ENCODE data around the gene GNAO1. TPM values are rescaled to one million over a fixed set of nuclear protein-coding genes. Genes with fewer than 3 reads are reported as not detected.

GNAO1 gene
- polyA plus RNA-seq, 1 of the 3 experiments (the other 2 are of a cell fraction), result 0.30 TPM

- H3F3A ChIP-seq (replicated peaks; ENCODE audit: insufficient read depth), result no peaks in the 10 kb centered on the region
- no peaks in the 10 kb centered on the region for H3K79me2 ChIP-seq (ENCODE audit: insufficient read depth)
- H3K9ac ChIP-seq, result no peak overlapping the region
- H3K4me1 ChIP-seq (ENCODE audit: control insufficient read depth in 1 of 2, insufficient read depth in 2 of 2, low read depth in 1 of 2, low read length in 1 of 2), result peaks cover 0 to 22% of the 10 kb centered on the region in 2 experiments; a peak in 2 of 4 replicates
- no peak overlapping the region for H2AFZ ChIP-seq (ENCODE audit: low read depth)
- H3K4me2 ChIP-seq, result no peak overlapping the region
- ChIA-PET POLR2A (no interaction called here), CTCF (interaction anchor here (0.6 kb wide), 1 partner anchor 409 kb away, joined by 3 read pairs; no protein-coding TSS in a partner anchor)
- DNase-seq, result no peak
- no peak for TF ChIP-seq TEAD4 (IDR thresholded peaks at IDR 0.05; ENCODE audit: borderline replicate concordance, insufficient read depth)
- TF ChIP-seq MXI1 (IDR thresholded peaks at IDR 0.05; ENCODE audit: low read depth, low read length), result no peak
- TF ChIP-seq EZH2phosphoT487 (IDR thresholded peaks at IDR 0.05; ENCODE audit: borderline replicate concordance, low read depth), result no peak
- TF ChIP-seq TAF1 (IDR thresholded peaks at IDR 0.05; ENCODE audit: borderline replicate concordance, low read depth, low read length), result no peak
- no peak for TF ChIP-seq RXRA (IDR thresholded peaks at IDR 0.05; ENCODE audit: borderline replicate concordance, low read depth)
- TF ChIP-seq NFIC (IDR thresholded peaks at IDR 0.05; ENCODE audit: borderline replicate concordance), result no peak
- TF ChIP-seq MEF2A (IDR thresholded peaks at IDR 0.05; ENCODE audit: borderline replicate concordance, low read depth), result no peak
- no peak for TF ChIP-seq YY1 (IDR thresholded peaks at IDR 0.05; ENCODE audit: low read depth)
- TF ChIP-seq JUND (IDR thresholded peaks at IDR 0.05), result no peak
- TF ChIP-seq, protein P1, sequence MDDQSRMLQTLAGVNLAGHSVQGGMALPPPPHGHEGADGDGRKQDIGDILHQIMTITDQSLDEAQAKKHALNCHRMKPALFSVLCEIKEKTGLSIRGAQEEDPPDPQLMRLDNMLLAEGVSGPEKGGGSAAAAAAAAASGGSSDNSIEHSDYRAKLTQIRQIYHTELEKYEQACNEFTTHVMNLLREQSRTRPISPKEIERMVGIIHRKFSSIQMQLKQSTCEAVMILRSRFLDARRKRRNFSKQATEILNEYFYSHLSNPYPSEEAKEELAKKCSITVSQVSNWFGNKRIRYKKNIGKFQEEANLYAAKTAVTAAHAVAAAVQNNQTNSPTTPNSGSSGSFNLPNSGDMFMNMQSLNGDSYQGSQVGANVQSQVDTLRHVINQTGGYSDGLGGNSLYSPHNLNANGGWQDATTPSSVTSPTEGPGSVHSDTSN (IDR thresholded peaks at IDR 0.05), result no peak
- TF ChIP-seq, protein P2, sequence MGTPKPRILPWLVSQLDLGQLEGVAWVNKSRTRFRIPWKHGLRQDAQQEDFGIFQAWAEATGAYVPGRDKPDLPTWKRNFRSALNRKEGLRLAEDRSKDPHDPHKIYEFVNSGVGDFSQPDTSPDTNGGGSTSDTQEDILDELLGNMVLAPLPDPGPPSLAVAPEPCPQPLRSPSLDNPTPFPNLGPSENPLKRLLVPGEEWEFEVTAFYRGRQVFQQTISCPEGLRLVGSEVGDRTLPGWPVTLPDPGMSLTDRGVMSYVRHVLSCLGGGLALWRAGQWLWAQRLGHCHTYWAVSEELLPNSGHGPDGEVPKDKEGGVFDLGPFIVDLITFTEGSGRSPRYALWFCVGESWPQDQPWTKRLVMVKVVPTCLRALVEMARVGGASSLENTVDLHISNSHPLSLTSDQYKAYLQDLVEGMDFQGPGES (IDR thresholded peaks at IDR 0.05; ENCODE audit: low read depth, low read length), result no peak
- TF ChIP-seq RFX5 (IDR thresholded peaks at IDR 0.05; ENCODE audit: low read length), result no peak
- TF ChIP-seq RCOR1 (IDR thresholded peaks at IDR 0.05; ENCODE audit: low read length), result no peak
- TF ChIP-seq, protein P3, sequence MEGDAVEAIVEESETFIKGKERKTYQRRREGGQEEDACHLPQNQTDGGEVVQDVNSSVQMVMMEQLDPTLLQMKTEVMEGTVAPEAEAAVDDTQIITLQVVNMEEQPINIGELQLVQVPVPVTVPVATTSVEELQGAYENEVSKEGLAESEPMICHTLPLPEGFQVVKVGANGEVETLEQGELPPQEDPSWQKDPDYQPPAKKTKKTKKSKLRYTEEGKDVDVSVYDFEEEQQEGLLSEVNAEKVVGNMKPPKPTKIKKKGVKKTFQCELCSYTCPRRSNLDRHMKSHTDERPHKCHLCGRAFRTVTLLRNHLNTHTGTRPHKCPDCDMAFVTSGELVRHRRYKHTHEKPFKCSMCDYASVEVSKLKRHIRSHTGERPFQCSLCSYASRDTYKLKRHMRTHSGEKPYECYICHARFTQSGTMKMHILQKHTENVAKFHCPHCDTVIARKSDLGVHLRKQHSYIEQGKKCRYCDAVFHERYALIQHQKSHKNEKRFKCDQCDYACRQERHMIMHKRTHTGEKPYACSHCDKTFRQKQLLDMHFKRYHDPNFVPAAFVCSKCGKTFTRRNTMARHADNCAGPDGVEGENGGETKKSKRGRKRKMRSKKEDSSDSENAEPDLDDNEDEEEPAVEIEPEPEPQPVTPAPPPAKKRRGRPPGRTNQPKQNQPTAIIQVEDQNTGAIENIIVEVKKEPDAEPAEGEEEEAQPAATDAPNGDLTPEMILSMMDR (IDR thresholded peaks at IDR 0.05), result no peak
- no peak for TF ChIP-seq SIN3A (IDR thresholded peaks at IDR 0.05; ENCODE audit: borderline replicate concordance, low read depth, low read length)
- no peaks in the 10 kb centered on the region for H3K9me2 ChIP-seq
- H3K4me3 ChIP-seq (ENCODE audit: low read depth in 2 of 2, low read length in 1 of 2), result no peak overlapping the region
- no peaks in the 10 kb centered on the region for H3K9me3 ChIP-seq
- no peaks in the 10 kb centered on the region for H3K36me3 ChIP-seq (replicated peaks in 1 of 2; ENCODE audit: control insufficient read depth in 1 of 2, insufficient read depth in 2 of 2, low read length in 1 of 2)
- no peaks in the 10 kb centered on the region for H4K20me1 ChIP-seq (ENCODE audit: insufficient read depth)
- 75% methylated on average over 11 of the region's 15 CpGs for WGBS (ENCODE audit: low lambda C conversion rate)
- no peak overlapping the region for H3K27ac ChIP-seq (ENCODE audit: low read depth in 2 of 2, low read length in 1 of 2)
- no peaks in the 10 kb centered on the region for H3K27me3 ChIP-seq (ENCODE audit: insufficient read depth)
Measured at GRCh38 chr16:56353054-56353921, 162.0 kb downstream of the GNAO1 start.
